ENCODE results near the gene PSMD9. TPM values are rescaled to one million over a fixed set of nuclear protein-coding genes. Genes with fewer than 3 reads are reported as not detected.

PSMD9 gene
- total RNA-seq, 1 donor from 2014 or later: 44.2 TPM

DNA sequence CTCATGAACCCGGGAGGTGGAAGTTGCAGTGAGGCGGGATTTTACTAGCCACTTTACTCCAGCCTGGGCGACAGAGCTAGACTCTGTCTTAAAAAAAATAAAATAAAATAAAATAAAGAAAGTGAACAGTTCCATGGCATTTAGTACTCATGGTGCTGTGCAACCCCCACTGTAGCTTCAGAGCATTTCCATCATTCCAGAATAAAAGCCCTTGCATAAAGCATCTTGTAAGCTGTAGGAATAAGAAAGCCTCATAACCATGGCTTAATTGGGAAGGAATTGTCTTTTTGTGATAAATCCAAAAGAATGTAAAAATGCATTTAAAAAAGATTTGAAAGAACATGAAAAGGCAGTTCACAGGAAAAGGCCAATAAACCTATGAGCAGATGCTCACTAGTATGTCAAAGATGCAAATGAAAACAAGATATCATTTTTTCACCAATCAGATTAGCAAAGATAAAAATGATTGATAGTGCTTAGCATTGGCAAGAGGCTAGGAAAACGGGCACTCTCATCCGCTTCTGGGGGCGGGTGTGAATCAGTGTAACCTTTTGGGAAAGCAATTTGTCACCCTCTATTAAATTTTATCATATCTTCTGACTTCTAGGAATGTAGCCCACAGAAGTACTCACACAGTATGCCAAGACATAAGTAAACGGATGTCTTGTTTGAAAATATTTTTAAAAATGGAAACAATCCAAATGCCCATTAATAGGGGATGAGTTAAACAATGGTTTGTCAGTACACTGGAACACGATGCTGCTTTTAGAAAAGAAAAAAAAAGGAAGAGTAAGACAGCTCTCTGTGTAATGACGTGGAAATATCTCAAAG is 76.4 kb downstream of the PSMD9 start:
- H3K4me3 ChIP-seq (ENCODE audit: low read depth, low read length): no peak overlapping the region
- TF ChIP-seq, protein P1, sequence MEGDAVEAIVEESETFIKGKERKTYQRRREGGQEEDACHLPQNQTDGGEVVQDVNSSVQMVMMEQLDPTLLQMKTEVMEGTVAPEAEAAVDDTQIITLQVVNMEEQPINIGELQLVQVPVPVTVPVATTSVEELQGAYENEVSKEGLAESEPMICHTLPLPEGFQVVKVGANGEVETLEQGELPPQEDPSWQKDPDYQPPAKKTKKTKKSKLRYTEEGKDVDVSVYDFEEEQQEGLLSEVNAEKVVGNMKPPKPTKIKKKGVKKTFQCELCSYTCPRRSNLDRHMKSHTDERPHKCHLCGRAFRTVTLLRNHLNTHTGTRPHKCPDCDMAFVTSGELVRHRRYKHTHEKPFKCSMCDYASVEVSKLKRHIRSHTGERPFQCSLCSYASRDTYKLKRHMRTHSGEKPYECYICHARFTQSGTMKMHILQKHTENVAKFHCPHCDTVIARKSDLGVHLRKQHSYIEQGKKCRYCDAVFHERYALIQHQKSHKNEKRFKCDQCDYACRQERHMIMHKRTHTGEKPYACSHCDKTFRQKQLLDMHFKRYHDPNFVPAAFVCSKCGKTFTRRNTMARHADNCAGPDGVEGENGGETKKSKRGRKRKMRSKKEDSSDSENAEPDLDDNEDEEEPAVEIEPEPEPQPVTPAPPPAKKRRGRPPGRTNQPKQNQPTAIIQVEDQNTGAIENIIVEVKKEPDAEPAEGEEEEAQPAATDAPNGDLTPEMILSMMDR (conservative IDR thresholded peaks at IDR 0.05; ENCODE audit: low read depth, low read length): no peak
- no peak for DNase-seq (ENCODE audit: low read depth)

DNA sequence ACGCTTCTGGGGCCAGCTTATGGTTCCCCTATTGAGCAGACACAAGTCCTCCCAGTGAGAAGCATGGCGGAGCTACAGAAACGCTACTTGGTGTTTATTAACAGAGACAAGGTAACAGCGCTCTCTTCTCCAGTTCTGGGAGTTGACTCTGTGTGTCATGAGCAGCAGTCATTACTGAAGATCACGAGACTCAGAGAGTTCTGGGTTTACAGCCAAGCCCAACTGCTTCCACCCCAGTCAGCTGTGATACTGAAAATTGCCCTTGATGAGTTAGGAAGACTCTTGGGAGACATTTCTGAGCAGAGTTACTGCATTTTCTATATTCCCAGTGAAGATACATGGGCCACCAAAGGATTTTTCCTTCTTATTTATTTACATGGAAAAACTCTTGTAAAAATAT is 78.4 kb downstream of the PSMD9 start:
- TF ChIP-seq, protein P1 (conservative IDR thresholded peaks at IDR 0.05; ENCODE audit: low read depth, low read length): no peak
- no peak overlapping the region for H3K4me3 ChIP-seq (ENCODE audit: low read depth, low read length)

More for the DNA sequence above, 78.4 kb downstream of the PSMD9 start:
- DNase-seq (ENCODE audit: low read depth): no peak

Other genes with a start within 250 kb of the PSMD9 start
- gene MORN3, start 219.1 kb upstream of the PSMD9 start, total RNA-seq: 0.81 TPM in 1 of 2 replicates, not detected in the other
- 5.5 and 12.4 TPM in 2 replicates for gene TMEM120B, start 176.0 kb upstream of the PSMD9 start, total RNA-seq
- 180 and 181 TPM in 2 replicates for gene RHOF, start 95.1 kb upstream of the PSMD9 start, total RNA-seq
- gene SETD1B, start 84.8 kb upstream of the PSMD9 start, total RNA-seq: 4.4 and 5.2 TPM in 2 replicates
- gene HPD, start 29.9 kb upstream of the PSMD9 start, total RNA-seq: 0.12 TPM in 1 of 2 replicates, not detected in the other
- gene CFAP251, start 29.8 kb downstream of the PSMD9 start, total RNA-seq: 2.2 and 4.6 TPM in 2 replicates
- gene BCL7A, start 133.1 kb downstream of the PSMD9 start, total RNA-seq: 12.4 and 15.3 TPM in 2 replicates
- gene MLXIP, start 190.0 kb downstream of the PSMD9 start, total RNA-seq: 17.5 and 18.5 TPM in 2 replicates